Measurements from ENCODE around the gene OR1E1. TPM values are rescaled to one million over a fixed set of nuclear protein-coding genes. Genes with fewer than 3 reads are reported as not detected.

OR1E1 gene
- total RNA-seq = not detected
- total RNA-seq (2013) = not detected

- H3K27me3 Mint-ChIP-seq (ENCODE audit: low read depth in 2 of 2) = peaks cover 28% of the 10 kb centered on the region in 2 donors
- no peaks in the 10 kb centered on the region for H3K36me3 ChIP-seq (ENCODE audit: control insufficient read depth, insufficient read depth, low read length)
- H3K9me3 Mint-ChIP-seq = peaks cover 0 to 3% of the 10 kb centered on the region in 2 donors
- no peaks in the 10 kb centered on the region for H3K36me3 Mint-ChIP-seq
- no peaks in the 10 kb centered on the region for H3K4me1 ChIP-seq (ENCODE audit: control insufficient read depth, insufficient read depth, low read length)
- intact Hi-C loops (cut with micrococcal nuclease) = no loop called here
- no peak within 1 kb of the TSS for H3K4me3 ChIP-seq (ENCODE audit: low read length)
- H3K4me1 Mint-ChIP-seq = no peaks in the 10 kb centered on the region
- no peak for DNase-seq
- TF ChIP-seq, protein P1, sequence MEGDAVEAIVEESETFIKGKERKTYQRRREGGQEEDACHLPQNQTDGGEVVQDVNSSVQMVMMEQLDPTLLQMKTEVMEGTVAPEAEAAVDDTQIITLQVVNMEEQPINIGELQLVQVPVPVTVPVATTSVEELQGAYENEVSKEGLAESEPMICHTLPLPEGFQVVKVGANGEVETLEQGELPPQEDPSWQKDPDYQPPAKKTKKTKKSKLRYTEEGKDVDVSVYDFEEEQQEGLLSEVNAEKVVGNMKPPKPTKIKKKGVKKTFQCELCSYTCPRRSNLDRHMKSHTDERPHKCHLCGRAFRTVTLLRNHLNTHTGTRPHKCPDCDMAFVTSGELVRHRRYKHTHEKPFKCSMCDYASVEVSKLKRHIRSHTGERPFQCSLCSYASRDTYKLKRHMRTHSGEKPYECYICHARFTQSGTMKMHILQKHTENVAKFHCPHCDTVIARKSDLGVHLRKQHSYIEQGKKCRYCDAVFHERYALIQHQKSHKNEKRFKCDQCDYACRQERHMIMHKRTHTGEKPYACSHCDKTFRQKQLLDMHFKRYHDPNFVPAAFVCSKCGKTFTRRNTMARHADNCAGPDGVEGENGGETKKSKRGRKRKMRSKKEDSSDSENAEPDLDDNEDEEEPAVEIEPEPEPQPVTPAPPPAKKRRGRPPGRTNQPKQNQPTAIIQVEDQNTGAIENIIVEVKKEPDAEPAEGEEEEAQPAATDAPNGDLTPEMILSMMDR (IDR thresholded peaks at IDR 0.05) = no peak
- ATAC-seq = no peak
- H3K27ac ChIP-seq (ENCODE audit: low read length) = no peak within 1 kb of the TSS
- H3K4me3 Mint-ChIP-seq = no peak within 1 kb of the TSS
- no CpG with 5 or more reads among the region's 1 CpG for WGBS (ENCODE audit: insufficient coverage)
- no peaks in the 10 kb centered on the region for H3K9me3 ChIP-seq (ENCODE audit: control insufficient read depth, insufficient read depth, low read length)
- H3K27me3 ChIP-seq (ENCODE audit: control insufficient read depth, insufficient read depth, low read length) = peaks cover 3% of the 10 kb centered on the region
- H3K27ac Mint-ChIP-seq = no peak within 1 kb of the TSS
Observed at GRCh38 chr17:3398310-3398709, at the start of gene OR1E1. TSS of gene OR1E1 (minus strand) at chr17:3398410. CDS start at chr17:3398410, 0 bp downstream.

DNA sequence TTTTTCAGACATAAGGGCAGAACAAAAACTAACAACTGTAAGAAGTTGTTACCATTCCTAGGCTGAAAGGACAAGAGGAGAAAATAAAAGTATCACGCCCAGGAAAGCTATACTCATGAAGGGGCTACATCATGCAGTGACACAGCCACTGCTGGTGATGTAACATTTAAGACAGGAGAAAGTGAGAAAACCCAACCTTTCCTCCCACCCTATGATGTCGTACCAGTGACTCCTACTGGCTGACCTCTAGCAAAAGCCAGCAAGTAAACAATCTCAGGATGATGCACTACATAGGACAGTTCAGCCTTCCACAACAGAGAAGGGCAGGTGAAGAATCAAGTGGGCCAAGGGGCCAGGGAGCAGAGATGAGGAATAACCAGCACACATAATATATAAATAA is 49.4 kb upstream of the OR1E1 start:
- WGBS (ENCODE audit: insufficient coverage) = 20% methylated on average over 2 of the region's 2 CpGs
- H3K27me3 Mint-ChIP-seq (ENCODE audit: low read depth in 2 of 2) = peaks cover 10 to 20% of the 10 kb centered on the region in 2 donors
- Histone ChIP-seq H3K27me3 (ENCODE audit: control insufficient read depth, insufficient read depth, low read length) (peaks cover 8% of the 10 kb centered on the region), H3K4me3 (ENCODE audit: low read length) (no peak overlapping the region), H3K27ac (ENCODE audit: low read length) (no peak overlapping the region), H3K36me3 (ENCODE audit: control insufficient read depth, insufficient read depth, low read length) (no peaks in the 10 kb centered on the region), H3K4me1 (ENCODE audit: control insufficient read depth, insufficient read depth, low read length) (no peaks in the 10 kb centered on the region), H3K9me3 (ENCODE audit: control insufficient read depth, insufficient read depth, low read length) (no peaks in the 10 kb centered on the region)
- no peak overlapping the region for H3K4me3 Mint-ChIP-seq
- H3K36me3 Mint-ChIP-seq = no peaks in the 10 kb centered on the region
- DNase-seq (peak in 1 of 2 donors; percentile 7), ATAC-seq (peak; percentile 48 to 79 (median 52))
- H3K9me3 Mint-ChIP-seq = no peaks in the 10 kb centered on the region
- H3K4me1 Mint-ChIP-seq = peaks cover 0 to 7% of the 10 kb centered on the region in 2 donors
- TF ChIP-seq, protein P1 (IDR thresholded peaks at IDR 0.05) = no peak
- H3K27ac Mint-ChIP-seq = no peak overlapping the region
- intact Hi-C loops (cut with micrococcal nuclease) = no loop called here

- Mint-ChIP-seq H3K27ac (no peak overlapping the region), H3K4me1 (no peaks in the 10 kb centered on the region), H3K4me3 (no peak overlapping the region), H3K9me3 (no peaks in the 10 kb centered on the region), H3K27me3 (ENCODE audit: low read depth in 2 of 2) (peaks cover 13 to 16% of the 10 kb centered on the region in 2 donors), H3K36me3 (no peaks in the 10 kb centered on the region)
- Histone ChIP-seq H3K9me3 (ENCODE audit: control insufficient read depth, insufficient read depth, low read length) (no peaks in the 10 kb centered on the region), H3K4me3 (ENCODE audit: low read length) (no peak overlapping the region), H3K27ac (ENCODE audit: low read length) (no peak overlapping the region), H3K27me3 (ENCODE audit: control insufficient read depth, insufficient read depth, low read length) (no peaks in the 10 kb centered on the region), H3K36me3 (ENCODE audit: control insufficient read depth, insufficient read depth, low read length) (no peaks in the 10 kb centered on the region), H3K4me1 (ENCODE audit: control insufficient read depth, insufficient read depth, low read length) (no peaks in the 10 kb centered on the region)
- TF ChIP-seq, protein P1 (IDR thresholded peaks at IDR 0.05) = no peak
- no peak for ATAC-seq
- intact Hi-C loops (cut with micrococcal nuclease) = no loop called here
- WGBS (ENCODE audit: insufficient coverage) = 81% methylated on average over 1 of the region's 2 CpGs
- no peak for DNase-seq
Observed at GRCh38 chr17:3440451-3440850, 42.2 kb upstream of the OR1E1 start.

DNA sequence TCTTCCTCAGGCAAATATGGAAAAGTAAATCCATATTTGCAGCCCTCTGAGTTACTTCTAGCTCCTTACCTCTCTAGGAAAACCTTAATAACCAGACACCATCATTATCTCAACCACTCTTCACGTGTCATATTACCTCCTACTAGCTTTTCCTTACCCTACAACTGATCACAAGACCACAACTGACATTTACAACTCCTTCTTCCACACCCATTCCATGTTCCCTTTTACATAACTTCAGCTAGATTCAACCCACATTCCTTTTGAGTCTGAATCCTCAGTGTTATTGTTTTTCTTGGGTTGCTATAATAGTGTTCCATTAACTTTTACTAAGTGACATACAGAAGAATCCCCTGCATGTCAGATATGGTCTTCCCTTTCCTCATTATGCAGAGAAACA is 40.2 kb upstream of the OR1E1 start:
- H3K27me3 ChIP-seq (ENCODE audit: control insufficient read depth, insufficient read depth, low read length) = peaks cover 2% of the 10 kb centered on the region
- DNase-seq (no peak), ATAC-seq (no peak)
- no peak overlapping the region for H3K4me3 ChIP-seq (ENCODE audit: low read length)
- H3K27ac Mint-ChIP-seq = no peak overlapping the region
- no peaks in the 10 kb centered on the region for H3K36me3 ChIP-seq (ENCODE audit: control insufficient read depth, insufficient read depth, low read length)
- H3K27me3 Mint-ChIP-seq (ENCODE audit: low read depth in 2 of 2) = peaks cover 13 to 21% of the 10 kb centered on the region in 2 donors
- no peaks in the 10 kb centered on the region for H3K4me1 ChIP-seq (ENCODE audit: control insufficient read depth, insufficient read depth, low read length)
- no peak overlapping the region for H3K4me3 Mint-ChIP-seq
- peaks cover 0 to under 1% of the 10 kb centered on the region in 2 donors for H3K4me1 Mint-ChIP-seq
- no peaks in the 10 kb centered on the region for H3K9me3 Mint-ChIP-seq
- H3K36me3 Mint-ChIP-seq = no peaks in the 10 kb centered on the region
- no peak overlapping the region for H3K27ac ChIP-seq (ENCODE audit: low read length)
- TF ChIP-seq, protein P1 (IDR thresholded peaks at IDR 0.05) = no peak
- intact Hi-C loops (cut with micrococcal nuclease) = no loop called here
- H3K9me3 ChIP-seq (ENCODE audit: control insufficient read depth, insufficient read depth, low read length) = no peaks in the 10 kb centered on the region
- 63% methylated on average over 1 of the region's 1 CpG for WGBS (ENCODE audit: insufficient coverage)

All from natural killer cell (primary cell).